ENCODE results near the gene ANK2.

- TF ChIP-seq CTCF (conservative IDR thresholded peaks at IDR 0.05; ENCODE audit: low read length) (no peak), EZH2phosphoT487 (IDR thresholded peaks at IDR 0.05; ENCODE audit: borderline replicate concordance, low read depth, low read length) (no peak)
Observed at GRCh38 chr4:113145519-113146291, 96.3 kb downstream of the ANK2 start.
